ENCODE results near the gene C5orf47. TPM values are rescaled to one million over a fixed set of nuclear protein-coding genes. Genes with fewer than 3 reads are reported as not detected.
"Not testable (repeated sequence)": the region's sequence is repeated elsewhere in the genome, so short reads cannot be mapped to it uniquely, and the experiment has no call there.

Gene C5orf47
- total and polyA plus RNA-seq, 8 donors, result 0.04 to 0.09 (median 0.07) TPM; not detected in 4

DNA sequence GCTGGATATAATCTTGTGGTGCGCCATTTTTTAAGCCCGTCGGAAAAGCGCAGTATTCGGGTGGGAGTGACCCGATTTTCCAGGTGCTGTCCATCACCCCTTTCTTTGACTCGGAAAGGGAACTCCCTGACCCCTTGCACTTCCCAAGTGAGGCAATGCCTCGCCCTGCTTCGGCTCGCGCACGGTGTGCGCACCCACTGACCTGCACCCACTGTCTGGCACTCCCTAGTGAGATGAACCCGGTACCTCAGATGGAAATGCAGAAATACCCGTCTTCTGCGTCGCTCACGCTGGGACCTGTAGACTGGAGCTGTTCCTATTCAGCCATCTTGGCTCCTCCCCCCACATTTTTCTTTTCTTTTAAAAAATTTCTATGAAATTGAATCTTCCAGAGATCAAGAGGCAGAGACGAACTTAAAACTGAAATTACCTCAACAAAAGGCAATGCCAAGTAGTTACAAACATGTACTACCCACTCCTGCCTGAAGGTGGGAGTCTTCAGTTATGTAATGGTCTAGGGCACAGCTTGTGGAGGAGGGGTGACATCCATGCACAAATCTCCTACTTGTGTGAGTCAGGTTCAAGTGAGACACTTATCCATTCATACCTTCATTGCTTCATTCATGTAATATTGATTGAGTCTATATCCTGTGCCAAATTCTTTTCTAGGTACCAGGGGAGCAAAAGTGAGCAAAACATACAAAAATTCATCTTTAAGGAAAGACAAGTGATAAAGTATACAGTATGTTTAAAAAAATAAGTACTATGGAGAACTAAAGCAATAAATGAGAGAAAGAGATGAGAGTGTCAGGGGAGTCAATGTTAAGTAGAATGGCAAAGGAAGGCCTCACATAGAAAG, 31.3 kb downstream of the C5orf47 start:
- not testable (repeated sequence) for H3K36me3 ChIP-seq
- ATAC-seq, result peak in 1 of 4 donors; percentile 36

GRCh38 chr5:174020928-174021304, 31.9 kb downstream of the C5orf47 start:
- H3K4me3 ChIP-seq, result no peak overlapping the region
- FAIRE-seq, result no peak
- H3K36me3 ChIP-seq, result no peaks in the 10 kb centered on the region
- H3K27ac ChIP-seq, result no peak overlapping the region
- H3K9me3 ChIP-seq, result no peaks in the 10 kb centered on the region
- H3K4me1 ChIP-seq, result no peaks in the 10 kb centered on the region
- ATAC-seq, result no peak
- intact Hi-C loops (cut with DNase I), result no loop called here
- no peak for DNase-seq
- H3K27me3 ChIP-seq, result no peaks in the 10 kb centered on the region
- TF ChIP-seq, protein P1, sequence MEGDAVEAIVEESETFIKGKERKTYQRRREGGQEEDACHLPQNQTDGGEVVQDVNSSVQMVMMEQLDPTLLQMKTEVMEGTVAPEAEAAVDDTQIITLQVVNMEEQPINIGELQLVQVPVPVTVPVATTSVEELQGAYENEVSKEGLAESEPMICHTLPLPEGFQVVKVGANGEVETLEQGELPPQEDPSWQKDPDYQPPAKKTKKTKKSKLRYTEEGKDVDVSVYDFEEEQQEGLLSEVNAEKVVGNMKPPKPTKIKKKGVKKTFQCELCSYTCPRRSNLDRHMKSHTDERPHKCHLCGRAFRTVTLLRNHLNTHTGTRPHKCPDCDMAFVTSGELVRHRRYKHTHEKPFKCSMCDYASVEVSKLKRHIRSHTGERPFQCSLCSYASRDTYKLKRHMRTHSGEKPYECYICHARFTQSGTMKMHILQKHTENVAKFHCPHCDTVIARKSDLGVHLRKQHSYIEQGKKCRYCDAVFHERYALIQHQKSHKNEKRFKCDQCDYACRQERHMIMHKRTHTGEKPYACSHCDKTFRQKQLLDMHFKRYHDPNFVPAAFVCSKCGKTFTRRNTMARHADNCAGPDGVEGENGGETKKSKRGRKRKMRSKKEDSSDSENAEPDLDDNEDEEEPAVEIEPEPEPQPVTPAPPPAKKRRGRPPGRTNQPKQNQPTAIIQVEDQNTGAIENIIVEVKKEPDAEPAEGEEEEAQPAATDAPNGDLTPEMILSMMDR (IDR thresholded peaks at IDR 0.05), result no peak
- 82 to 86% methylated on average over 3 of the region's 3 CpGs for WGBS, 2 donors

More for the DNA sequence above, 31.3 kb downstream of the C5orf47 start:
- FAIRE-seq; H3K4me1 ChIP-seq; H3K9me3 ChIP-seq; H3K27me3 ChIP-seq; H3K27ac ChIP-seq; intact Hi-C loops (cut with DNase I); H3K4me3 ChIP-seq: not testable (repeated sequence)
- peak in 1 of 6 donors; percentile 17 for DNase-seq
- TF ChIP-seq, protein P1 (IDR thresholded peaks at IDR 0.05), result peak; percentile 10 to 24 (median 18)
- 69 to 73% methylated on average over 11 to 16 of the region's 19 CpGs for WGBS, 2 donors

DNA sequence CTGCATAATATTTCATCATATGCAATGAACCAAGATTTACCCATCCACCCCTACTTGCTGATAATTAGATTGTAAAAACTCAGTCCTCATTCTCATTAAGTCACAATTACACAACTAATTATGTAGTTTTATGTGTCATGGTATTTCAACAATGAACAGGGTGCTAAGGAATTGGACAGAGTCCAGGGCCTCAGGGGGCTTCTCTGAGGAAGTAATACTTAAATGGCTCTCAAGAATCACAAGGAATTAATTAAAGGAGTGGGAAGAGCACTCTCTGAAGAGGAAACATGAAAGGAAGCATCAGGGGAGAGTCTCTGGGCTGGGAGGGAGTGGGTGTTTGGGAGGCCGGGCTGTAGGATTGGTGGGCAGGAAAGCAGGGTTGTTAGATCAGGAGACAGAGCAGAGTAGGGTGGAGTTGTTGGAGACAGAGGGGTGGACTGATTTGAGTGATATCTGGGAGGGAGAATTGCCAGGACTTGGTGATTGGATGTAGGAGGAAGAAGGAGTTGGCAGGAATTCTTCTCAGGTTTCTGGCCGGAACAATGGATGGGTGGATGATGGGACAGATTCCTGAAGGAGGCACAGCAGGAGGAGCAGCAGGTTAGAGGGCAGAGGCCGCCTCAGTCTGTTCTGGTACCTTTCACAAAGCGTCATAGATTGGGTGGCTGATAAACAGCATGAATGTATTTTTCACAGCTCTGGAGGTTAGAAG, 33.6 kb downstream of the C5orf47 start:
- Histone ChIP-seq H3K4me1 (no peaks in the 10 kb centered on the region), H3K27ac (no peak overlapping the region), H3K9me3 (no peaks in the 10 kb centered on the region), H3K27me3 (no peaks in the 10 kb centered on the region), H3K4me3 (no peak overlapping the region), H3K36me3 (no peaks in the 10 kb centered on the region)
- 66 to 74% methylated on average over 4 of the region's 4 CpGs for WGBS, 2 donors
- TF ChIP-seq, protein P1 (IDR thresholded peaks at IDR 0.05), result no peak
- ATAC-seq, result no peak
- no peak for FAIRE-seq
- DNase-seq, result no peak
- intact Hi-C loops (cut with DNase I), result no loop called here

- DNase-seq (no peak), FAIRE-seq (no peak), ATAC-seq (no peak)
- WGBS, 2 donors, result 63 to 72% methylated on average over 2 of the region's 2 CpGs
- Histone ChIP-seq H3K27me3 (no peaks in the 10 kb centered on the region), H3K9me3 (no peaks in the 10 kb centered on the region), H3K4me3 (no peak overlapping the region), H3K4me1 (no peaks in the 10 kb centered on the region), H3K27ac (no peak overlapping the region), H3K36me3 (no peaks in the 10 kb centered on the region)
- TF ChIP-seq, protein P1 (IDR thresholded peaks at IDR 0.05), result no peak
- intact Hi-C loops (cut with DNase I), result no loop called here
These were observed 41.3 kb downstream of the C5orf47 start for GRCh38 chr5:174030286-174030685.

All from pancreas (tissue), 10 donors.